ENCODE results near the gene SKOR1. TPM values are rescaled to one million over a fixed set of nuclear protein-coding genes. Genes with fewer than 3 reads are reported as not detected.

Gene SKOR1
- total RNA-seq, 1 experiment from 2014 or later = not detected

- no peak for DNase-seq (ENCODE audit: low read depth in 1 of 2, low spot score in 2 of 2)
- Histone ChIP-seq H3K27ac (no peak overlapping the region), H3K4me1 (replicated peaks) (no peaks in the 10 kb centered on the region), H3K36me3 (no peaks in the 10 kb centered on the region), H3K9me3 (replicated peaks) (no peaks in the 10 kb centered on the region), H3K27me3 (replicated peaks) (no peaks in the 10 kb centered on the region), H3K4me3 (no peak overlapping the region)
Observed at GRCh38 chr15:67805008-67805665, 20.2 kb upstream of the SKOR1 start.

- no peak overlapping the region for H3K27ac ChIP-seq
- DNase-seq (ENCODE audit: low read depth in 1 of 2, low spot score in 2 of 2) = no peak
- H3K9me3 ChIP-seq (replicated peaks) = no peaks in the 10 kb centered on the region
- H3K4me1 ChIP-seq (replicated peaks) = no peaks in the 10 kb centered on the region
- H3K4me3 ChIP-seq = no peak overlapping the region
- no peaks in the 10 kb centered on the region for H3K36me3 ChIP-seq
- no peaks in the 10 kb centered on the region for H3K27me3 ChIP-seq (replicated peaks)
Observed at GRCh38 chr15:67805666-67806516, 19.4 kb upstream of the SKOR1 start.

- Histone ChIP-seq H3K36me3 (no peaks in the 10 kb centered on the region), H3K4me3 (no peak overlapping the region), H3K9me3 (replicated peaks) (no peaks in the 10 kb centered on the region), H3K27ac (no peak overlapping the region), H3K4me1 (replicated peaks) (no peaks in the 10 kb centered on the region), H3K27me3 (replicated peaks) (no peaks in the 10 kb centered on the region)
- DNase-seq (ENCODE audit: low read depth in 1 of 2, low spot score in 2 of 2) = peak in 1 of 2 experiments; percentile 36
Observed at GRCh38 chr15:67806536-67806935, 18.8 kb upstream of the SKOR1 start.

- Histone ChIP-seq H3K27ac (no peak overlapping the region), H3K36me3 (no peaks in the 10 kb centered on the region), H3K9me3 (replicated peaks) (no peaks in the 10 kb centered on the region), H3K27me3 (replicated peaks) (0 out of 2 replicates have a peak, but pooled peaks cover under 1% of the 10 kb centered on the region), H3K4me3 (no peak overlapping the region), H3K4me1 (replicated peaks) (no peaks in the 10 kb centered on the region)
- no peak for DNase-seq (ENCODE audit: low read depth in 1 of 2, low spot score in 2 of 2)
Observed at GRCh38 chr15:67807141-67807540, 18.2 kb upstream of the SKOR1 start.

GRCh38 chr15:67807836-67808235 lies 17.5 kb upstream of the SKOR1 start:
- H3K36me3 ChIP-seq = no peaks in the 10 kb centered on the region
- no peak overlapping the region for H3K4me3 ChIP-seq
- 0 out of 2 replicates have a peak, but pooled peaks cover 4% of the 10 kb centered on the region for H3K27me3 ChIP-seq (replicated peaks)
- DNase-seq (ENCODE audit: low read depth in 1 of 2, low spot score in 2 of 2) = no peak
- H3K9me3 ChIP-seq (replicated peaks) = no peaks in the 10 kb centered on the region
- no peaks in the 10 kb centered on the region for H3K4me1 ChIP-seq (replicated peaks)
- H3K27ac ChIP-seq = no peak overlapping the region

GRCh38 chr15:67808821-67809220 lies 16.5 kb upstream of the SKOR1 start:
- Histone ChIP-seq H3K4me1 (replicated peaks) (no peaks in the 10 kb centered on the region), H3K4me3 (no peak overlapping the region), H3K27me3 (replicated peaks) (peaks cover 4% of the 10 kb centered on the region; the same call in 1 of the 2 replicates), H3K27ac (no peak overlapping the region), H3K36me3 (no peaks in the 10 kb centered on the region), H3K9me3 (replicated peaks) (no peaks in the 10 kb centered on the region)
- DNase-seq (ENCODE audit: low read depth in 1 of 2, low spot score in 2 of 2) = no peak

GRCh38 chr15:67809441-67809840 lies 15.9 kb upstream of the SKOR1 start:
- no peak overlapping the region for H3K27ac ChIP-seq
- H3K27me3 ChIP-seq (replicated peaks) = peaks cover 4% of the 10 kb centered on the region; the same call in 1 of the 2 replicates
- DNase-seq (ENCODE audit: low read depth in 1 of 2, low spot score in 2 of 2) = no peak
- H3K4me1 ChIP-seq (replicated peaks) = no peaks in the 10 kb centered on the region
- H3K4me3 ChIP-seq = no peak overlapping the region
- H3K9me3 ChIP-seq (replicated peaks) = no peaks in the 10 kb centered on the region
- no peaks in the 10 kb centered on the region for H3K36me3 ChIP-seq

GRCh38 chr15:67809866-67810265 lies 15.4 kb upstream of the SKOR1 start:
- H3K36me3 ChIP-seq = no peaks in the 10 kb centered on the region
- H3K4me1 ChIP-seq (replicated peaks) = no peaks in the 10 kb centered on the region
- H3K4me3 ChIP-seq = no peak overlapping the region
- H3K27me3 ChIP-seq (replicated peaks) = peaks cover 4% of the 10 kb centered on the region; the same call in 1 of the 2 replicates
- H3K27ac ChIP-seq = no peak overlapping the region
- no peak for DNase-seq (ENCODE audit: low read depth in 1 of 2, low spot score in 2 of 2)
- H3K9me3 ChIP-seq (replicated peaks) = no peaks in the 10 kb centered on the region

- DNase-seq (ENCODE audit: low read depth in 1 of 2, low spot score in 2 of 2) = no peak
- no peak overlapping the region for H3K27ac ChIP-seq
Observed at GRCh38 chr15:67812241-67812644, 13.1 kb upstream of the SKOR1 start.

GRCh38 chr15:67813104-67813634 lies 12.1 kb upstream of the SKOR1 start:
- Histone ChIP-seq H3K4me3 (no peak overlapping the region), H3K36me3 (no peaks in the 10 kb centered on the region), H3K4me1 (replicated peaks) (no peaks in the 10 kb centered on the region), H3K27me3 (replicated peaks) (peaks cover 9% of the 10 kb centered on the region), H3K9me3 (replicated peaks) (no peaks in the 10 kb centered on the region), H3K27ac (no peak overlapping the region)
- no peak for DNase-seq (ENCODE audit: low read depth in 1 of 2, low spot score in 2 of 2)

More at GRCh38 chr15:67812241-67812644, 13.1 kb upstream of the SKOR1 start:
- Histone ChIP-seq H3K36me3 (no peaks in the 10 kb centered on the region), H3K27me3 (replicated peaks) (peaks cover 9% of the 10 kb centered on the region), H3K4me1 (replicated peaks) (no peaks in the 10 kb centered on the region), H3K4me3 (no peak overlapping the region), H3K9me3 (replicated peaks) (no peaks in the 10 kb centered on the region)

- H3K27me3 ChIP-seq (replicated peaks) = peaks cover 19% of the 10 kb centered on the region
Observed at GRCh38 chr15:67815036-67815592, 10.2 kb upstream of the SKOR1 start.

GRCh38 chr15:67816668-67817067 lies 8.6 kb upstream of the SKOR1 start:
- no peak for DNase-seq (ENCODE audit: low read depth in 1 of 2, low spot score in 2 of 2)
- H3K4me3 ChIP-seq = no peak overlapping the region
- peaks cover 34% of the 10 kb centered on the region for H3K27me3 ChIP-seq (replicated peaks)

More at GRCh38 chr15:67815036-67815592, 10.2 kb upstream of the SKOR1 start:
- Histone ChIP-seq H3K27ac (no peak overlapping the region), H3K4me1 (replicated peaks) (no peaks in the 10 kb centered on the region), H3K4me3 (no peak overlapping the region), H3K36me3 (no peaks in the 10 kb centered on the region), H3K9me3 (replicated peaks) (no peaks in the 10 kb centered on the region)
- DNase-seq (ENCODE audit: low read depth in 1 of 2, low spot score in 2 of 2) = no peak

GRCh38 chr15:67818464-67818863 lies 6.8 kb upstream of the SKOR1 start:
- no peak for DNase-seq (ENCODE audit: low read depth in 1 of 2, low spot score in 2 of 2)
- Histone ChIP-seq H3K9me3 (replicated peaks) (0 out of 2 replicates have a peak, but pooled peaks cover 3% of the 10 kb centered on the region), H3K27ac (no peak overlapping the region), H3K4me3 (no peak overlapping the region), H3K4me1 (replicated peaks) (no peaks in the 10 kb centered on the region), H3K36me3 (no peaks in the 10 kb centered on the region), H3K27me3 (replicated peaks) (peaks cover 48% of the 10 kb centered on the region)

More at GRCh38 chr15:67816668-67817067, 8.6 kb upstream of the SKOR1 start:
- no peaks in the 10 kb centered on the region for H3K4me1 ChIP-seq (replicated peaks)
- no peak overlapping the region for H3K27ac ChIP-seq
- H3K9me3 ChIP-seq (replicated peaks) = 0 out of 2 replicates have a peak, but pooled peaks cover 3% of the 10 kb centered on the region
- H3K36me3 ChIP-seq = no peaks in the 10 kb centered on the region

Measured in SJSA1 (cell line).